ENCODE measurements around the gene MKNK2. TPM values are rescaled to one million over a fixed set of nuclear protein-coding genes. Genes with fewer than 3 reads are reported as not detected.
A peak's percentile ranks its signal among the peaks of the same experiment; 100 is the strongest.

MKNK2 gene
- polyA plus RNA-seq, 1 donor from 2014 or later: 27.6 TPM

DNA sequence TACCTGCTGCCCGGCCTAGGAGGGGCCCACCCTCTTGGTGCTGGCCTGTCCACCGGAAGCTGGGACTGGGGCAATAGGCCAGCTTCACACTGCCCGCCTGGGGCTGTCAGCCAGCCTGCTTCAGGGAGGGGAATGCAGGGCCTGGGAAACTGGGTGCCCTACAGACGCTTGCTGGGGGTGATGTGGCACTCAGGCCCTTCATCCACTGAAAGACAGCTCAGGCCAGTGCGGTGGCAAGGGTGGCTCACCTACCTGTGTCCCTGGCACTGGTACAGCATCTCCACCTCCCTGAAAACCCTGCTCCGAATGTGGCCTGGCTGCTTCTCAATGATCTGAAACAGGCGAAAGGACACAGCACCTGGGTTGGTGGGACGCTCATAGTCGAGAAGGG is 7.8 kb downstream of the MKNK2 start:
- Histone ChIP-seq H2AFZ (ENCODE audit: low read depth, low read length) (no peak overlapping the region), H3K9ac (ENCODE audit: low read length) (no peak overlapping the region), H3K27me3 (ENCODE audit: insufficient read depth, low read depth, low read length) (no peaks in the 10 kb centered on the region), H3F3A (ENCODE audit: insufficient read depth, low read length, poor library complexity, severe bottlenecking) (no peaks in the 10 kb centered on the region), H3K27ac (ENCODE audit: low read length) (no peak overlapping the region), H3K4me2 (ENCODE audit: low read length) (no peak overlapping the region), H3K9me3 (ENCODE audit: low read length) (no peaks in the 10 kb centered on the region), H3K4me3 (ENCODE audit: low read length) (no peak overlapping the region), H3K79me2 (replicated peaks; ENCODE audit: insufficient read depth, low read length) (peaks cover 4% of the 10 kb centered on the region), H3K9me2 (ENCODE audit: insufficient read depth, low read length) (no peaks in the 10 kb centered on the region), H3K36me3 (ENCODE audit: insufficient read depth, low read length) (no peaks in the 10 kb centered on the region), H4K20me1 (ENCODE audit: insufficient read depth) (no peaks in the 10 kb centered on the region)
- no peak for TF ChIP-seq SMC3 (conservative IDR thresholded peaks at IDR 0.05; ENCODE audit: poor library complexity)

DNA sequence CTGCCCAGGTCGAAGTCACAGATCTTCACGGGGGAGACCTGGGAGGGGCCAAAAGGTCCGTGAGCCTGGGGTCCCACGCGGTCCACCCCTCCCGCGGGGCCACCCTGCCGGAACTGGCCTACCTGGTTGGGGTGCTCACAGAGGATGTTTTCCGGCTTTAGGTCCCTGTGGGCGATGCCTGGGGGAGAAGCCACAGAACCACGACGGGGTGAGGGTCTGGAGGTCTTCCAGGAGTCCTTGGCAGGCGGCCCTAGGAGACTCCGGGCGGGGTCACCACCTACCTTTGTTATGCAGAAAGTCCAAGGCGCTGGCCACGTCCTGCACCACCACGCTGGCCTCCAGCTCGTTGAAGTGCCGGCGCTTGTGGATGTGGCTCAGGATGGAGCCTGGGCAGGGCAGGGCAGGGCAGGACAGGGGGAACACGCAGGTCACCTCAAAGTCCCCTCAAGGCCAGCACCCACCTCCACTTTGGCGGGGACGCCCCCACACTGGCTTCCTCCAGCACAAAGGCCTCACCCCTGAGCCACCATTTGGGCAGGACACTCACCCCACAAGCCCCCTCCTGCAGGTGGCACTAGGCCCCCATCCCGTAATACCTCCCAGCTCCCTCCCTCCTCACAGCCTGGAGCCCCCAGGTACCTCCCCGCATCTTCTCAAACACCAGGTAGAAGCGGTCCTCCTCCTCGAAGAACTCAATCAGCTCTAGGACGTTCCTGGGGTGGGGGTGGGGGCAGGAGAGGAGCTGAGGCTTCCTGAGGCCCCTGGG is 8.4 kb downstream of the MKNK2 start:
- Histone ChIP-seq H3K4me2 (ENCODE audit: low read length) (peak overlapping the region; percentile 55), H2AFZ (ENCODE audit: low read depth, low read length) (no peak overlapping the region), H3K27ac (ENCODE audit: low read length) (peak overlapping the region; percentile 79), H4K20me1 (ENCODE audit: insufficient read depth) (no peaks in the 10 kb centered on the region), H3K9ac (ENCODE audit: low read length) (peak overlapping the region; percentile 64), H3K9me2 (ENCODE audit: insufficient read depth, low read length) (no peaks in the 10 kb centered on the region), H3F3A (ENCODE audit: insufficient read depth, low read length, poor library complexity, severe bottlenecking) (no peaks in the 10 kb centered on the region), H3K79me2 (replicated peaks; ENCODE audit: insufficient read depth, low read length) (no peaks in the 10 kb centered on the region), H3K36me3 (ENCODE audit: insufficient read depth, low read length) (no peaks in the 10 kb centered on the region), H3K9me3 (ENCODE audit: low read length) (no peaks in the 10 kb centered on the region), H3K27me3 (ENCODE audit: insufficient read depth, low read depth, low read length) (no peaks in the 10 kb centered on the region), H3K4me3 (ENCODE audit: low read length) (peak overlapping the region; percentile 64)
- no peak for TF ChIP-seq POLR2AphosphoS5 (IDR thresholded peaks at IDR 0.05)
- TF ChIP-seq, protein P1, sequence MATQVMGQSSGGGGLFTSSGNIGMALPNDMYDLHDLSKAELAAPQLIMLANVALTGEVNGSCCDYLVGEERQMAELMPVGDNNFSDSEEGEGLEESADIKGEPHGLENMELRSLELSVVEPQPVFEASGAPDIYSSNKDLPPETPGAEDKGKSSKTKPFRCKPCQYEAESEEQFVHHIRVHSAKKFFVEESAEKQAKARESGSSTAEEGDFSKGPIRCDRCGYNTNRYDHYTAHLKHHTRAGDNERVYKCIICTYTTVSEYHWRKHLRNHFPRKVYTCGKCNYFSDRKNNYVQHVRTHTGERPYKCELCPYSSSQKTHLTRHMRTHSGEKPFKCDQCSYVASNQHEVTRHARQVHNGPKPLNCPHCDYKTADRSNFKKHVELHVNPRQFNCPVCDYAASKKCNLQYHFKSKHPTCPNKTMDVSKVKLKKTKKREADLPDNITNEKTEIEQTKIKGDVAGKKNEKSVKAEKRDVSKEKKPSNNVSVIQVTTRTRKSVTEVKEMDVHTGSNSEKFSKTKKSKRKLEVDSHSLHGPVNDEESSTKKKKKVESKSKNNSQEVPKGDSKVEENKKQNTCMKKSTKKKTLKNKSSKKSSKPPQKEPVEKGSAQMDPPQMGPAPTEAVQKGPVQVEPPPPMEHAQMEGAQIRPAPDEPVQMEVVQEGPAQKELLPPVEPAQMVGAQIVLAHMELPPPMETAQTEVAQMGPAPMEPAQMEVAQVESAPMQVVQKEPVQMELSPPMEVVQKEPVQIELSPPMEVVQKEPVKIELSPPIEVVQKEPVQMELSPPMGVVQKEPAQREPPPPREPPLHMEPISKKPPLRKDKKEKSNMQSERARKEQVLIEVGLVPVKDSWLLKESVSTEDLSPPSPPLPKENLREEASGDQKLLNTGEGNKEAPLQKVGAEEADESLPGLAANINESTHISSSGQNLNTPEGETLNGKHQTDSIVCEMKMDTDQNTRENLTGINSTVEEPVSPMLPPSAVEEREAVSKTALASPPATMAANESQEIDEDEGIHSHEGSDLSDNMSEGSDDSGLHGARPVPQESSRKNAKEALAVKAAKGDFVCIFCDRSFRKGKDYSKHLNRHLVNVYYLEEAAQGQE (IDR thresholded peaks at IDR 0.05; ENCODE audit: borderline replicate concordance): no peak
- TF ChIP-seq, protein P2, sequence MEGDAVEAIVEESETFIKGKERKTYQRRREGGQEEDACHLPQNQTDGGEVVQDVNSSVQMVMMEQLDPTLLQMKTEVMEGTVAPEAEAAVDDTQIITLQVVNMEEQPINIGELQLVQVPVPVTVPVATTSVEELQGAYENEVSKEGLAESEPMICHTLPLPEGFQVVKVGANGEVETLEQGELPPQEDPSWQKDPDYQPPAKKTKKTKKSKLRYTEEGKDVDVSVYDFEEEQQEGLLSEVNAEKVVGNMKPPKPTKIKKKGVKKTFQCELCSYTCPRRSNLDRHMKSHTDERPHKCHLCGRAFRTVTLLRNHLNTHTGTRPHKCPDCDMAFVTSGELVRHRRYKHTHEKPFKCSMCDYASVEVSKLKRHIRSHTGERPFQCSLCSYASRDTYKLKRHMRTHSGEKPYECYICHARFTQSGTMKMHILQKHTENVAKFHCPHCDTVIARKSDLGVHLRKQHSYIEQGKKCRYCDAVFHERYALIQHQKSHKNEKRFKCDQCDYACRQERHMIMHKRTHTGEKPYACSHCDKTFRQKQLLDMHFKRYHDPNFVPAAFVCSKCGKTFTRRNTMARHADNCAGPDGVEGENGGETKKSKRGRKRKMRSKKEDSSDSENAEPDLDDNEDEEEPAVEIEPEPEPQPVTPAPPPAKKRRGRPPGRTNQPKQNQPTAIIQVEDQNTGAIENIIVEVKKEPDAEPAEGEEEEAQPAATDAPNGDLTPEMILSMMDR (IDR thresholded peaks at IDR 0.05; ENCODE audit: poor library complexity, severe bottlenecking): no peak
- no peak for TF ChIP-seq EP300 (conservative IDR thresholded peaks at IDR 0.05; ENCODE audit: poor library complexity, severe bottlenecking)
- no peak for TF ChIP-seq RAD21 (conservative IDR thresholded peaks at IDR 0.05)
- no peak for TF ChIP-seq MXI1 (conservative IDR thresholded peaks at IDR 0.05; ENCODE audit: poor library complexity, severe bottlenecking)
- TF ChIP-seq EZH2 (IDR thresholded peaks at IDR 0.05; ENCODE audit: borderline replicate concordance, insufficient read depth, low read length, poor library complexity, severe bottlenecking): no peak
- TF ChIP-seq SMC3 (conservative IDR thresholded peaks at IDR 0.05; ENCODE audit: poor library complexity): no peak
- TF ChIP-seq TAF1 (IDR thresholded peaks at IDR 0.05; ENCODE audit: low read depth): no peak
